Measurements from ENCODE around the gene HEPACAM2.

The HEPACAM2 gene

DNA sequence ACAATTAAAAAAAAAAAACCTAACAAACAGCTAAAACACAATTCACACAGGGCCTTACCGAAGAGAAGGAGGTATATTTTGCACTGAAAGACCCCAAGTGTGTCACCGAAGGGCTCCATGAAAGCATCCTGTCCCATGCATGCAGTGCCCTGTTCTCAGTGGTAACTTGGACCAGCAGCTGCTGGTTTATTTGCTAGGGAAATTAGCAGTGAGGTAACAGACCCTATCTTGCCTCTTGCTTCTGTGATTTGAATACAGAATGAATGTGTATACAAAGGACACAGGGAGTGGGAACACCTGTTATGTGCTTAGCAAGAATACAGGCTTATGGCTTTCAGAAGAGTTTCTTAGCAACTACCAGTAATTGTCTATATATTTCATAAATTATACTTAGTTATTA lies at the start of gene HEPACAM2:
Gene HEPACAM2, minus strand, starts transcription at position 160 of the 400 bp plus-strand sequence.
- DNase-seq (ENCODE audit: low read depth in 3 of 3, low spot score in 1 of 3): no peak

GRCh38 chr7:93265220-93265619 lies 39.0 kb upstream of the HEPACAM2 start:
- no peak for DNase-seq (ENCODE audit: low read depth in 3 of 3, low spot score in 1 of 3)

GRCh38 chr7:93262535-93262934 lies 36.3 kb upstream of the HEPACAM2 start:
- DNase-seq (ENCODE audit: low read depth in 3 of 3, low spot score in 1 of 3): no peak

DNA sequence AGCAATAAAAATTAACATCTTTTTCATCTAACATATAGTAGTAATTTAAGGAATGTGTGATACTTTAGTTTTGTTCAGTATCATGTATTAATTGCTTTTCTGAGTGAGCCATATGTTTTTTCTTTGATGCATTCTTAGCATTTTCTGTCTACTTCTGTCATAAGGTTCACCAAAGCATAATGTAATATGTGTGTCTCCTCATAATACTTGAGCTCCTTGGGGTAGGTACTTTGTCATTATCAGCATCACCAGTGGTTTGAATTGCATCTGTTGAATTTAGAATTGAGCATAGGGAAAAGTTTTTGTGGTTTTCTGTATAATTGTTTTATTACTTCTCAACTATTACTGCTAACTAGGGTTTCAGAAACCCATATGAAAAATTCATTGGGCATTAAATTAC lies 32.4 kb upstream of the HEPACAM2 start:
- no peak for DNase-seq (ENCODE audit: low read depth in 3 of 3, low spot score in 1 of 3)

- no peak for DNase-seq (ENCODE audit: low read depth in 3 of 3, low spot score in 1 of 3)
These were observed 23.4 kb upstream of the HEPACAM2 start for GRCh38 chr7:93249491-93250148.

- no peak for DNase-seq (ENCODE audit: low read depth in 3 of 3, low spot score in 1 of 3)
These were observed 19.5 kb upstream of the HEPACAM2 start for GRCh38 chr7:93245525-93246432.

DNA sequence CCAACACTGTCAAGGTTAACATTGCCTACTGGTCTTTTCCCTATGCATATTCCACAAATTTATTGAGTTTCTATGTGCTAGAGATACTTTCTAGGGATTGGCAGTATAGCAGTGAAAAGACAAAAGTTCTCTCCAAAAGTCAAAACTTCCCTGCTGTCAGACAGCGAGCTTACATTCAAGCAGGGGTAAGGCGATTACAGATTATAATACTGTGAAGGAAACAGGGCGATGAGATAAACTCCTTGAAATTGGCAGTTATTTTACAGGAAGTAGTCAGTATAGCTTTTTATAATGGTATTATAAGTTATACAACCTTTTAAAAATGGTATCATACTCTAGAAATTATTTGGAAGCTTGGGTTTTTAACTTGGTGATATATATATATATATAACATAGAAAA lies 15.8 kb upstream of the HEPACAM2 start:
- no peak for DNase-seq (ENCODE audit: low read depth in 3 of 3, low spot score in 1 of 3)

DNA sequence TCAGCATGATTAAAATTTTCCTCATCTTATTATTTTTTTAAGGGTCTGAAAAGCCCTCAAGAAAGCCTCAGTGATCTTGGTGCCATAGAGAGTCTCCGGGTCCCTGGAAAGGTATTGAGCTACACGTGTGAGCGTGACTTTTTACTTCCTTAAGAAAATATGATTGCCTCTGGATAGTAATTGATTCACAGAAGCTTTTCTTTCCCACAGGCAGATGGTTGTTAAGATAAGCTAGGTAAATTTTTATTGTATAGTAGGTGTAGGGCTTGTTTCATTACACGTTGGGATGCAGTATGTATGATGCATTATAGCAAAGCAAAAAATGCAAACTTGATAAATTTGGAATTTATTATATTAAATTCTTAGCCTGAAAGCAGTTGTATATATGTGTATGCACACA lies 13.6 kb upstream of the HEPACAM2 start:
- DNase-seq (ENCODE audit: low read depth in 3 of 3, low spot score in 1 of 3): no peak

GRCh38 chr7:93238748-93239147 lies 12.5 kb upstream of the HEPACAM2 start:
- DNase-seq (ENCODE audit: low read depth in 3 of 3, low spot score in 1 of 3): no peak

GRCh38 chr7:93238131-93238530 lies 11.9 kb upstream of the HEPACAM2 start:
- DNase-seq (ENCODE audit: low read depth in 3 of 3, low spot score in 1 of 3): no peak

DNA sequence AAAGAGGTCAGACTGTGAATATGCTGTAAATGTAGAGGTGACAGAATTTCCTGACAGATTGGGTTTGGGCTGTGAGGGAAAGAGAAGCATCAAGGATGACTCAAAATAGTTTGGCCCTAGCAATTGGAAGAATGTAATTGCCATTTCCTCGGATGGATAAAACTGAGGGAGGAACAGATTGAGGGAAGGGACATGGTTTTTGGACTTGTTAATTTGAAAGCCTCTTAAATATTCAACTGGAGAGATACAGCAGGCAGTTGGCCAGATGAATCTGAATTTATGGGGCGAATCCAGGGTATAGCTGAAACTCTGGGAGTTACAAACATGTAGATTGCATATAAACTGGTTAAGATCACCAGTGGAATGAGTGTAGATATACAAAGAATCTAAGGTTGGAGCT lies 9.3 kb upstream of the HEPACAM2 start:
- no peak for DNase-seq (ENCODE audit: low read depth in 3 of 3, low spot score in 1 of 3)

DNA sequence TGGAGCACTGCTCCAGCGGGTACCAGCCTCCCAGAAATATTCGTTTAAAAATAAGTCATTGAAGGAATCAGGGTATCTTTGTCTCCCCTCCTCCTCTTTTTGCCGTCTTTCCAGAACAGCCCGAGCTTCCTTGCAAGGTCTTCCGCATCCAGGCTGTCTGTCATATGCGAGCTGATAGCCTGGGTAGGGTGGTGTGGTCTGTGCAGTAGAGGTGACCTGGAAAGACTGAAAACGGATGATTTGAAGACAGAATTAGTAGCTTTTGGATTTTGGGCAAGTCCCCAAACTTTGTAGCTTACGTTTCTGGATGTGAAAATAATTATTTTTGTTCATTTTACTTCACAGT lies 6.4 kb upstream of the HEPACAM2 start:
- DNase-seq (ENCODE audit: low read depth in 3 of 3, low spot score in 1 of 3): no peak

DNA sequence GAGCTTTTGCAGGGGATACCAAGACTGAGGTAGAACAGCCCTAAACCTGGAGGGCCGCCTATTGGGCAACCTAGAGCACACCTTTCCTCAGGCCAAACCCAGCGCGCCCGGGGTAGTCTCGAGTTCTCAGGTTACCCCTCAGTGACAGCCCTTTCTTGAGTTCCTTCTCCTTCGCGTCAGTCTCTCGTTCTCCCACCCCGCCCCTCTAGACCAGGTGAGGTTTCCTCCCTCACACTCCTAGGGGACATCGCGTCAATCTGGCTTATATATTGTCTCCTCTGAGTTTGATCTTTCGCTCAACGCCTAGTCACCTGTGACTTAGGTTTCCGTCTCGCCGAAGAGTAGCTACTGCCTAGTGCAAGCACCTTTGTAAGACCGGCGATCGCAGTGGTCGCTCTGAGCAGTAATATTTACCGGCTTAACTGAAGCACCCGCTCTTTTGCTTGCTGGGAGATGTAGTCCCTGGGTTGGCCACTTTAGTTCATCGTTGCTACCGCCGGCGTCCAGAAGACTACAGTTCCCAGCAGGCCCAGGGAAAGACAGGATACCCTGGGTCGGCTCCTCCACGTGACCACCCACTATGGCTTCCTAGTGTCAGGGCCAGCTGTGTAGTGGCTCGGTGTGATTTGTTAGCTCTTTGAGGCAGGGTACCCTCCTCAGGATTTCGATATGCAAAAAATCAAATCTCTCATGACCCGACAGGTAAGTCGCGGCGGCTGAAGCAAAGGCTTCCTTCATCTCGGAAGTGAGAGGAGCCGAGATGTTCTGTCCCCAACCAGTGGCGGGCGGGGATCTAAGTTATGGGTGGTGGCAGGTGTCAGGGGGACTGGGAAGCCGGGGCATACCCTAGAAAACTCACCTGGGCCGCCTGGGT lies 5.8 kb upstream of the HEPACAM2 start, which contains the start of gene VPS50:
Gene VPS50, plus strand, starts transcription at position 568 of the 874 bp plus-strand sequence. Its CDS starts 102 bp downstream, at position 670.
- DNase-seq (ENCODE audit: low read depth in 3 of 3, low spot score in 1 of 3): peak; percentile 70 to 80 (median 77)

DNA sequence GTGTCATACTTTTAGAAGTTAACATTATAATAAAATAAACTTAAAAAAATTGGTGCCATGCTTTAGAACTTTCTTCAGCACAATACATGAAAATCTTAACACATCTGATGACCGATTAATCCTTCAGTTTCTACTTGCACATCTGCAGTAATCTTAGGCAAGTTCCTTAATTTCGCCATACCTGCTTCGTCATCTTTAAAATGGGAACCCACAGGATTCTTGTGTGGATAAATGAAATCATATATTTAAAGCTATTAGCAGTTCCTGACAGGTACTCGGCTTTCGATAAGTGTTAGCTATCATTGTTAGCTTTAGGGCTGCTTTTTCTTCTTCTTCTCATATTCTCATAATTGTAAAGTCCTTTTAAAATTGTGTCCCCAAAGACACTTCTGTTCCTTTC lies 5.0 kb upstream of the HEPACAM2 start:
- no peak for DNase-seq (ENCODE audit: low read depth in 3 of 3, low spot score in 1 of 3)

DNA sequence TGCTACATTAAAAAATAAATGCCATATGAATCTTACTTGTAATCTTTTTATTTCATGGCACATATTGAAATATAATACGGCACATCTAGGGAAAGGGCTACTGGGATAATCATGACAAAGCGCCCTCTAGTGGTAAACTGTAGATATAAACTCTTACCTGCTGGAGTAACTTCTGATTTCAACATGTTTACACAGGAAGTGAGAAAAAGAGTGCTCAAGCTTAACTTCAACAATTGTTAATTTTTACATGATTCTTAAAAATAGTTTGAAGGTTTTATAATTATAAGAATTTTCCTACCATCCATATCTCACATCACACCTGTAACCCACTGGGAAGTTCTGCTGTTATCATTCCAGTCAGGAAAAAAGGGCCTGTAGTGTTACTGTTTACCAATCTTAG lies 2.0 kb upstream of the HEPACAM2 start:
- no peak for DNase-seq (ENCODE audit: low read depth in 3 of 3, low spot score in 1 of 3)

GRCh38 chr7:93219868-93220267 lies 6.4 kb downstream of the HEPACAM2 start:
- no peak for DNase-seq (ENCODE audit: low read depth in 3 of 3, low spot score in 1 of 3)

DNA sequence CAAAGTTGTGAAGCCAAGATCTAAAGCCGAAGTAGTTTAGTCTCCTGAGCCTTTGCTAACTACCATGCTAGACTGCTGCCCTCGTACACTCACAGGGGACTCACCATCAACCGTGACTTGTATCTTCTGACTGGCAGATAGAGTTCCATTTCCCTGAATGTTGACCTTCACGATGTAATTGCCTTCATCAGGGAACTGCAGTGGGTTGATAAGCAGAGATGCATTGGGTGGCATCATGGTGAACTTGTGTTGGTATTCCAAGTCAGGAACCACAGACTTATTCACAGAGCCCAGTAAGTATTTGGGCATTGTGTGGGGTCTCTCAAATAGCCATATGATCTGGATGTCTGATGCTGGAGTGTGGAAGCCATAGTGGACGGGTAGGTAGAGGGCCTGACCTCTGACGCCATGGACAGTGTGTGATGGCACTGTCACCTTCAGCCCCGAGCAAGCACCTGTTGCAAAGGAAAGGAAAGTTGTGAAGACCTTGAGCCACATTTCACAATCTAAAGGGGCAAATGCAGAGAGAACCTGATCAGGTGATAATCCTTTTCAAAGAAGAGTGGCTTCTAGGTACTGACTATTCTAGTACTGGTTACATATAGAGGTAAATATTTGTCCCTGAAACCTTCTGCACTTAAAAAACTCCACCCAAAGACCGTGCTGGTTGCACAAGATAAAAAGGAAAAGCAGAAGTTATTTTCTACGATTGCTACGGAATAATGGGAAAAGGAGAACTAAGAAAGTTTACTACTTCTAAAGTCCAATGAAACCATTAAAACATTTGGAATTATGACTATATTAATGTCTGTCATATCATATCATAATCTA lies 7.1 kb downstream of the HEPACAM2 start:
- no peak for DNase-seq (ENCODE audit: low read depth in 3 of 3, low spot score in 1 of 3)

DNA sequence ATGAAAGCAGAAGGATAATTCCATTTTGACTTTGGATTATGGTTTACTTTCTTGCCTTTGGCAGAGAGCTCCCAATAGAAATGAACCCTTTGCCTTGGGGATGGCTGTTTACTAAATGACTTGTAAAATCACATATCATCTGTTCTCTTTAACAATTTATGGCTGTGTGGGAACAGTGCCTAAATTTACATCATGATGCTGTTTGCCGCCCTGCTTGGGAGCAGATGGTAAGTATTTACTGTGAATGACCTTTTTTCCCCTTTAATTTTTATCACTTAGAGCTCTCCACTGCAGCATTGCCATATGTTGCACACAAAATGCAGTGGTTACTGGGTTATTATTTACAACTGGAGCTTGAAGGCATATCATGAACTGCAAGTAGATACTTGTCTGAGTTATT lies 13.4 kb downstream of the HEPACAM2 start:
- no peak for DNase-seq (ENCODE audit: low read depth in 3 of 3, low spot score in 1 of 3)

DNA sequence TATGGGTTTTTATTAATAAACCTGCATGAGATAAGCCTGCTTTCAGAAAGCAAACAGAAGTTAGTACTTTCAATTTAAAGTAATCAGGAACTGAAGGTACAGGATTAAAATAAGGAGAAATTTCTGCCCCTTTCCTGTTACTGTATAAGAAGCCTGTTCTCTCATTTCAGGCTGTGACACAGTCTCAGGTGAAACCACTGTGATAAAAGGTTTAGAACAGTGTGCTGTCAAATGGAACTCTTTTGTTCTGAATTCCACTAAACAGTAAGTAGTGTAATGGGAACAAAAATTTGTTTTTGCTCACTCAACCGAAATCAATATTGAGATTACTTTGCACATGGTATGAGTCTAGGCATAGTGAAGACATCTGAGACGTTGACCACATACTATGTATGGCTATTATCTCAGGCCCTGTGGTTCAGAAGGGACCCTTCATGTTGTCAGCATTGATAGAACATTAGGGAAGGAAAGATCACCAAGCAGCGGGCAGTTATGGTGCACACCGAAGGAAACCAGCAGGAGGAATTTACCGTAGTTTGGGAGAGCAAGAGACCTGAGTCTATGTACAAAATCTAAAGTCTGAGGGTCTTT lies 14.9 kb downstream of the HEPACAM2 start:
- DNase-seq (ENCODE audit: low read depth in 3 of 3, low spot score in 1 of 3): no peak

DNA sequence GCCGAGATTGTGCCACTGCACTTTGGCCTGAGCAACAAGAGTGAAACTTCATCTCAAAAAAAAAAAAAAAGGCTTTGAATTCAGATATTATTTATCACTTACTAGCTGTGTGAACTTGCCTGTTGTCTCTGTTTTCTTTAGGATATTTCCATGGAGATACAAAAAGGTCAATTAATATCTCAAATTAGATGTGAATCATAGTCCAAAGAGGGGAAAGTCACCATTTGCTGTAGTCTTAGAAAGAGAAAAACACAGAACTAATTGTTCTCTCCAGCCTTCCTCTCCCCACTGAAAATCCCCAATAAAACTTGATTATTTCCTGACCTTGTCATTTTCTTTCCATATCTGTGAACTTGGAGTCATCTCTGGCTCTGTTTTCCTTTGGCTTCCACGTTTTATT lies 21.2 kb downstream of the HEPACAM2 start:
- no peak for DNase-seq (ENCODE audit: low read depth in 3 of 3, low spot score in 1 of 3)
